HepG2 (cell line): ENCODE results near the gene MLLT10. TPM values are rescaled to one million over a fixed set of nuclear protein-coding genes. Genes with fewer than 3 reads are reported as not detected.

Experiments
- BORCS8-MEF2B ChIP-seq: sonication (generic); formaldehyde crosslinking; IDR thresholded peaks from 2 replicates; pipeline ENCODE4 v1.8.0; 2022; ENCODE audit warnings: mild to moderate bottlenecking, missing genetic modification reagents
- DMAP1 ChIP-seq: IDR thresholded peaks from 2 replicates; pipeline ENCODE4 v1.6.1; 2016
- DRAP1 ChIP-seq: IDR thresholded peaks from 2 replicates; pipeline ENCODE4 v1.6.1; 2016; ENCODE audit warnings: missing genetic modification reagents, missing compliant biosample characterization
- ELF1 ChIP-seq: sonication (generic); formaldehyde crosslinking; IDR thresholded peaks from 2 replicates; pipeline ENCODE4 v1.4.0; 2020; ENCODE audit warnings: missing genetic modification reagents
- FOXO1 ChIP-seq: sonication (generic); formaldehyde crosslinking; IDR thresholded peaks from 2 replicates; pipeline ENCODE4 v1.4.0; 2020; ENCODE audit warnings: missing genetic modification reagents
- HES4 ChIP-seq: sonication (generic); formaldehyde crosslinking; IDR thresholded peaks from 2 replicates; pipeline ENCODE4 v1.9.0; 2021; ENCODE audit warnings: mild to moderate bottlenecking, missing genetic modification reagents, borderline replicate concordance
- KAT8 ChIP-seq: IDR thresholded peaks from 2 replicates; pipeline ENCODE4 v1.6.1; 2016; ENCODE audit warnings: missing genetic modification reagents, missing compliant biosample characterization
- KDM2A ChIP-seq: sonication (generic); formaldehyde crosslinking; IDR thresholded peaks from 2 replicates; pipeline ENCODE4 v1.4.0; 2020; ENCODE audit warnings: low read depth, missing genetic modification reagents, borderline replicate concordance
- MAF1 ChIP-seq: sonication (generic); formaldehyde crosslinking; IDR thresholded peaks from 2 replicates; pipeline ENCODE4 v1.5.0; 2020; ENCODE audit warnings: missing genetic modification reagents, borderline replicate concordance
- MEIS1 ChIP-seq: sonication (generic); formaldehyde crosslinking; IDR thresholded peaks from 2 replicates; pipeline ENCODE4 v1.9.0; 2021; ENCODE audit warnings: mild to moderate bottlenecking, missing genetic modification reagents, moderate library complexity, borderline replicate concordance
- MIXL1 ChIP-seq: IDR thresholded peaks from 2 replicates; pipeline ENCODE4 v1.6.1; 2016
- NFAT5 ChIP-seq: sonication (generic); formaldehyde crosslinking; IDR thresholded peaks from 2 replicates; pipeline ENCODE4 v1.4.0; 2020; ENCODE audit warnings: missing genetic modification reagents
- NR1H2 ChIP-seq: sonication (generic); formaldehyde crosslinking; IDR thresholded peaks from 2 replicates; pipeline ENCODE4 v1.8.1; 2022; ENCODE audit warnings: low read depth, missing genetic modification reagents, borderline replicate concordance
- SMARCC2 ChIP-seq: fragments of 450-650 bp; IDR thresholded peaks from 2 replicates; pipeline ENCODE4 v1.6.1; 2017; ENCODE audit warnings: antibody characterized with exemption, mild to moderate bottlenecking
- SOX6 ChIP-seq, 2 experiments: fragments of 450-650 bp in 1 of 2; sonication (generic) in 1 of 2; formaldehyde crosslinking in 1 of 2; IDR thresholded peaks; 2 replicates each; pipeline versions ENCODE4 v1.4.0 to v1.6.1; 2017 to 2020; ENCODE audit warnings: antibody characterized with exemption in 1 of 2, mild to moderate bottlenecking in 1 of 2, missing genetic modification reagents in 1 of 2
- U2AF1 ChIP-seq: fragments of 200-400 bp; formaldehyde crosslinking; optimal IDR thresholded peaks from 2 replicates; pipeline ENCODE3; 2017; ENCODE audit warnings: mild to moderate bottlenecking, low read depth, low read length
- ZBTB7B ChIP-seq: sonication (generic); formaldehyde crosslinking; IDR thresholded peaks from 2 replicates; pipeline ENCODE4 v1.4.0; 2020; ENCODE audit warnings: missing genetic modification reagents
- ZKSCAN5 ChIP-seq: sonication (generic); formaldehyde crosslinking; IDR thresholded peaks from 2 replicates; pipeline ENCODE4 v1.5.1; 2020; ENCODE audit warnings: mild to moderate bottlenecking, missing genetic modification reagents
- ZNF441 ChIP-seq: sonication (generic); formaldehyde crosslinking; IDR thresholded peaks from 2 replicates; pipeline ENCODE4 v1.7.0; 2021; ENCODE audit warnings: missing genetic modification reagents, borderline replicate concordance
- ZNF484 ChIP-seq: sonication (generic); formaldehyde crosslinking; IDR thresholded peaks from 2 replicates; pipeline ENCODE4 v1.5.1; 2020; ENCODE audit warnings: mild to moderate bottlenecking, low read depth, missing genetic modification reagents, borderline replicate concordance
- ZNF546 ChIP-seq: sonication (generic); formaldehyde crosslinking; conservative IDR thresholded peaks from 2 replicates; pipeline ENCODE4 v1.8.1; 2023; ENCODE audit warnings: mild to moderate bottlenecking, missing genetic modification reagents
- ZNF7 ChIP-seq: IDR thresholded peaks from 2 replicates; pipeline ENCODE4 v1.6.1; 2016; ENCODE audit warnings: missing biosample characterization, missing genetic modification reagents
- ZNF704 ChIP-seq: sonication (generic); formaldehyde crosslinking; IDR thresholded peaks from 2 replicates; pipeline ENCODE4 v1.8.1; 2023; ENCODE audit warnings: mild to moderate bottlenecking, inconsistent platforms, moderate library complexity, missing genetic modification reagents, borderline replicate concordance
- ZNF879 ChIP-seq: sonication (generic); formaldehyde crosslinking; IDR thresholded peaks from 2 replicates; pipeline ENCODE4 v1.8.1; 2023; ENCODE audit warnings: missing genetic modification reagents
- polyA plus RNA-seq, 8 experiments: library from polyadenylated mRNA; depleted of rRNA in 3 of 8; stranded (reverse) in 7 of 8; unstranded in 1 of 8; fragments of >200 nt; fragmentation: Illumina TruSeq in 4 of 8; extraction: Trizol in 4 of 8; gene quantifications; 2 replicates each; pipeline versions ENCODE4 v1.2.1 to v1.2.3, GENCODE V29; 2011 to 2016; ENCODE audit warnings: low read depth in 4 of 8, missing spikeins in 1 of 8, mixed read lengths in 1 of 8; ENCODE audit not compliant: insufficient read depth in 1 of 8
- total RNA-seq, 5 experiments: library from RNA; depleted of rRNA; stranded (reverse); fragments of >200 nt; fragmentation: Illumina TruSeq; extraction: Trizol; gene quantifications; 2 replicates each; pipeline ENCODE4 v1.2.3, GENCODE V29; 2016; ENCODE audit warnings: low read depth in 1 of 5

Gene MLLT10
- total and polyA plus RNA-seq, 2 of the 13 experiments (the other 11 are each of a cell fraction or from before 2014, with no cell fraction given): 51.3 to 84.1 TPM

GRCh38 chr10:21525367-21526187 is 8.5 kb upstream of the MLLT10 start, which contains the start of gene SKIDA1 (continued):
- peak; percentile 28; the same call in 1 of the 2 replicates for TF ChIP-seq NFAT5 (CRISPR knock-in tag)
- TF ChIP-seq KDM2A (CRISPR knock-in tag): peak; percentile 32
- peak; percentile 82 for TF ChIP-seq HES4
- no peak for TF ChIP-seq NR1H2 (CRISPR knock-in tag)
- no peak for TF ChIP-seq ZKSCAN5 (CRISPR knock-in tag)
- peak; percentile 95 for TF ChIP-seq ZNF441 (CRISPR knock-in tag)
- TF ChIP-seq DRAP1 (CRISPR knock-in tag): peak; percentile 54
- peak; percentile 85 for TF ChIP-seq KAT8 (CRISPR knock-in tag)
- TF ChIP-seq ZNF484 (CRISPR knock-in tag): 0 out of 2 replicates have a peak, but pooled peaks have one; percentile 68
- peak; percentile 10; the same call in 1 of the 2 replicates for TF ChIP-seq ZNF7 (CRISPR knock-in tag)
- no peak for TF ChIP-seq SOX6 (IDR thresholded peaks at IDR 0.05)
- peak; percentile 85 for TF ChIP-seq SOX6 (CRISPR knock-in tag; IDR thresholded peaks at IDR 0.05)
- peak; percentile 74 for TF ChIP-seq BORCS8-MEF2B (CRISPR knock-in tag)
- peak; percentile 44; the same call in 1 of the 2 replicates for TF ChIP-seq ELF1 (CRISPR knock-in tag)
- TF ChIP-seq ZBTB7B: peak; percentile 90; the same call in 1 of the 2 replicates
- TF ChIP-seq MAF1: no peak
- TF ChIP-seq FOXO1 (CRISPR knock-in tag): peak; percentile 66
- no peak for TF ChIP-seq SMARCC2
- 0 out of 2 replicates have a peak, but pooled peaks have one; percentile 19 for TF ChIP-seq ZNF704 (CRISPR knock-in tag)
- peak; percentile 88 for TF ChIP-seq ZNF546 (CRISPR knock-in tag)
- TF ChIP-seq ZNF879 (CRISPR knock-in tag): peak; percentile 91
- TF ChIP-seq MIXL1 (CRISPR knock-in tag): 0 out of 2 replicates have a peak, but pooled peaks have one; percentile 6
- TF ChIP-seq U2AF1: peak; percentile 25
- peak; percentile 98 for TF ChIP-seq DMAP1 (CRISPR knock-in tag)
- TF ChIP-seq MEIS1 (CRISPR knock-in tag): peak; percentile 87; the same call in 1 of the 2 replicates
